GM13977 (cell line): ENCODE measurements around the gene TMEM60.
A peak's percentile ranks its signal among the peaks of the same experiment; 100 is the strongest.

Experiments
- DNase-seq: peaks from one replicate; pipeline ENCODE4 v3.0.0; 2012; ENCODE audit warnings: low spot score
- CTCF ChIP-seq: IDR thresholded peaks from 2 replicates; pipeline ENCODE4 v1.5.1; 2012; ENCODE audit warnings: mild to moderate bottlenecking, control low read depth; ENCODE audit not compliant: insufficient read depth; ENCODE audit errors: extremely low read depth, missing control alignments
- in situ Hi-C: fragments of 300-500 bp; cut with MboI; formaldehyde crosslinking; loops from one replicate; pipeline ENCODE4 v1.12.0; 2022; ENCODE audit warnings: low sequenced_read_pairs, low pct_unique_long_range_greater_than_20kb, mixed read lengths, inconsistent platforms; ENCODE audit not compliant: unreplicated experiment

The TMEM60 gene

GRCh38 chr7:77765906-77766800 lies 32.1 kb downstream of the TMEM60 start:
- TF ChIP-seq CTCF = no peak
- in situ Hi-C loops = no loop called here
- no peak for DNase-seq

GRCh38 chr7:77765481-77765880 lies 32.8 kb downstream of the TMEM60 start:
- TF ChIP-seq CTCF = no peak
- in situ Hi-C loops = no loop called here
- DNase-seq = no peak

- TF ChIP-seq CTCF = no peak
- in situ Hi-C loops = no loop called here
- DNase-seq = no peak
These were observed 37.3 kb downstream of the TMEM60 start for GRCh38 chr7:77760809-77761453.

- TF ChIP-seq CTCF = peak; percentile 79
- peak; percentile 26 for DNase-seq
- in situ Hi-C loops = loop anchor here (10.0 kb wide), 1 partner anchor 85 kb away; no protein-coding TSS in a partner anchor
These were observed 38.8 kb downstream of the TMEM60 start for GRCh38 chr7:77759294-77759889.

- TF ChIP-seq CTCF = no peak
- in situ Hi-C loops = loop anchor here (10.0 kb wide), 1 partner anchor 83 kb away; no protein-coding TSS in a partner anchor
- peak; percentile 32 for DNase-seq
These were observed 40.6 kb downstream of the TMEM60 start for GRCh38 chr7:77757589-77757988.

GRCh38 chr7:77753173-77753572 lies 45.1 kb downstream of the TMEM60 start:
- in situ Hi-C loops = loop anchor here (10.0 kb wide), 1 partner anchor 78 kb away; no protein-coding TSS in a partner anchor
- no peak for TF ChIP-seq CTCF
- no peak for DNase-seq
